SK-N-SH (cell line): ENCODE data around the gene CDC42EP3. TPM values are rescaled to one million over a fixed set of nuclear protein-coding genes. Genes with fewer than 3 reads are reported as not detected.

Experiments used
- CTCF ChIA-PET: fragments of 300-600, 350-600 bp; formaldehyde crosslinking; extraction: SDS; loops from one replicate; lab custom pipeline; 2021; lab: Yijun Ruan, JAX
- POLR2A ChIA-PET: fragments of 350-600 bp; sonication (Branson Sonifier 250); formaldehyde crosslinking; extraction: SDS; loops from one replicate; lab custom pipeline; 2020; ENCODE audit warnings: antibody characterized with exemption, inconsistent platforms; lab: Yijun Ruan, JAX
- DNase-seq: peaks from one replicate; pipeline ENCODE4 v3.0.0; 2012
- H2AFZ ChIP-seq: fragments of 200-600 bp; sonication (generic); 2 replicates; pipeline ENCODE4 v1.8.1; 2016; ENCODE audit warnings: antibody characterized with exemption, mild to moderate bottlenecking, low read depth
- H3F3A ChIP-seq: fragments of 200-600 bp; sonication (generic); replicated peaks from 2 replicates; pipeline ENCODE3; 2016; ENCODE audit warnings: antibody characterized with exemption, mild to moderate bottlenecking; ENCODE audit not compliant: insufficient read depth
- H3K27ac ChIP-seq, 2 experiments: fragments of 200-500 bp in 1 of 2; fragments of 200-600 bp in 1 of 2; sonication (Bioruptor generic) in 1 of 2; sonication (generic), shearing (Covaris generic) in 1 of 2; 2 replicates each; pipeline versions ENCODE4 v1.5.1 to v1.6.1; 2014 to 2016; ENCODE audit warnings: low read depth in 2 of 2, inconsistent platforms in 1 of 2, low read length in 1 of 2, mild to moderate bottlenecking in 1 of 2, mixed read lengths in 1 of 2
- H3K27me3 ChIP-seq: fragments of 200-600 bp; sonication (generic), shearing (Covaris generic); 2 replicates; pipeline ENCODE4 v1.6.1; 2016; ENCODE audit warnings: mixed run types; ENCODE audit not compliant: insufficient read depth
- H3K36me3 ChIP-seq, 2 experiments: fragments of 200-500 bp in 1 of 2; fragments of 200-600 bp in 1 of 2; sonication (Bioruptor generic) in 1 of 2; sonication (generic) in 1 of 2; replicated peaks in 1 of 2; 2 replicates each; pipeline versions ENCODE3 to v1.5.1; 2014 to 2016; ENCODE audit warnings: low read length in 1 of 2, mild to moderate bottlenecking in 1 of 2; ENCODE audit not compliant: insufficient read depth in 2 of 2, control insufficient read depth in 1 of 2
- H3K4me1 ChIP-seq, 2 experiments: fragments of 200-500 bp in 1 of 2; fragments of 200-600 bp in 1 of 2; sonication (Bioruptor generic) in 1 of 2; sonication (generic), shearing (Covaris generic) in 1 of 2; 2 replicates each; pipeline versions ENCODE4 v1.5.1 to v1.6.1; 2014 to 2016; ENCODE audit warnings: low read depth in 1 of 2, low read length in 1 of 2, mixed run types in 1 of 2; ENCODE audit not compliant: insufficient read depth in 2 of 2, control insufficient read depth in 1 of 2
- H3K4me2 ChIP-seq: fragments of 200-600 bp; sonication (generic), shearing (Covaris generic); 2 replicates; pipeline ENCODE4 v1.6.1; 2017; ENCODE audit warnings: mixed run types
- H3K4me3 ChIP-seq, 2 experiments: fragments of 200-500 bp in 1 of 2; fragments of 200-600 bp in 1 of 2; sonication (Bioruptor generic) in 1 of 2; sonication (generic), shearing (Covaris generic) in 1 of 2; 2 replicates each; pipeline versions ENCODE4 v1.5.1 to v1.8.1; 2014 to 2016; ENCODE audit warnings: low read depth in 2 of 2, inconsistent platforms in 1 of 2, low read length in 1 of 2, mild to moderate bottlenecking in 1 of 2, mixed read lengths in 1 of 2, moderate library complexity in 1 of 2
- H3K79me2 ChIP-seq: fragments of 200-600 bp; sonication (generic); 2 replicates; pipeline ENCODE4 v1.8.1; 2017; ENCODE audit warnings: mild to moderate bottlenecking; ENCODE audit not compliant: insufficient read depth
- H3K9ac ChIP-seq: fragments of 200-600 bp; sonication (generic); 2 replicates; pipeline ENCODE4 v1.6.1; 2017; ENCODE audit warnings: mixed run types
- H3K9me2 ChIP-seq: fragments of 200-600 bp; sonication (generic); 2 replicates; pipeline ENCODE4 v1.6.1; 2017; ENCODE audit warnings: mixed run types
- H3K9me3 ChIP-seq: fragments of 200-600 bp; sonication (generic); 2 replicates; pipeline ENCODE4 v1.6.1; 2017; ENCODE audit warnings: mixed run types, mild to moderate bottlenecking, moderate library complexity
- H4K20me1 ChIP-seq: fragments of 200-600 bp; sonication (generic); 2 replicates; pipeline ENCODE4 v1.6.1; 2017; ENCODE audit warnings: mild to moderate bottlenecking, mixed run types; ENCODE audit not compliant: insufficient read depth
- CTCF ChIP-seq: fragments of 200-600 bp; sonication (generic); IDR thresholded peaks from 2 replicates; pipeline ENCODE4 v1.6.1; 2017; ENCODE audit warnings: antibody characterized with exemption, mild to moderate bottlenecking, moderate library complexity
- EP300 ChIP-seq, 2 experiments: IDR thresholded peaks; 2 replicates each; pipeline versions ENCODE4 v1.4.0 to v1.6.1; 2012; ENCODE audit warnings: borderline replicate concordance in 1 of 2, low read depth in 1 of 2, low read length in 1 of 2
- EZH2phosphoT487 ChIP-seq: fragments of 200-600 bp; sonication (generic); IDR thresholded peaks from 2 replicates; pipeline ENCODE4 v1.6.1; 2017; ENCODE audit warnings: low read depth, mixed run types, mild to moderate bottlenecking, antibody characterized with exemption, moderate library complexity, borderline replicate concordance
- FOXJ3 ChIP-seq: sonication (generic); formaldehyde crosslinking; IDR thresholded peaks from 2 replicates; pipeline ENCODE4 v1.5.1; 2020; ENCODE audit warnings: mild to moderate bottlenecking, missing genetic modification reagents
- FOXM1 ChIP-seq: IDR thresholded peaks from 2 replicates; pipeline ENCODE4 v1.4.0; 2012; ENCODE audit warnings: low read depth, mild to moderate bottlenecking
- GABPA ChIP-seq: IDR thresholded peaks from 2 replicates; pipeline ENCODE4 v1.4.0; 2012; ENCODE audit warnings: low read depth, mild to moderate bottlenecking
- JUND ChIP-seq: IDR thresholded peaks from 2 replicates; pipeline ENCODE4 v1.4.0; 2012
- MAX ChIP-seq: IDR thresholded peaks from 2 replicates; pipeline ENCODE4 v1.4.0; 2012; ENCODE audit warnings: low read depth
- MEF2A ChIP-seq: IDR thresholded peaks from 2 replicates; pipeline ENCODE4 v1.4.0; 2012; ENCODE audit warnings: low read depth, borderline replicate concordance
- MXI1 ChIP-seq: IDR thresholded peaks from 2 replicates; pipeline ENCODE4 v1.6.1; 2012; ENCODE audit warnings: mild to moderate bottlenecking, low read depth, low read length, improper control_type of control experiment
- NRF1 ChIP-seq: IDR thresholded peaks from 2 replicates; pipeline ENCODE4 v1.6.1; 2012; ENCODE audit warnings: low read depth, mild to moderate bottlenecking, low read length
- PBX3 ChIP-seq: IDR thresholded peaks from 2 replicates; pipeline ENCODE4; 2012
- POLR2AphosphoS5 ChIP-seq: IDR thresholded peaks from 2 replicates; pipeline ENCODE4 v1.6.1; 2012; ENCODE audit warnings: low read depth, low read length
- RAD21 ChIP-seq: IDR thresholded peaks from 2 replicates; pipeline ENCODE4 v1.6.1; 2012; ENCODE audit warnings: mild to moderate bottlenecking, low read length
- REST ChIP-seq: IDR thresholded peaks from 2 replicates; pipeline ENCODE4 v1.6.1; 2012; ENCODE audit warnings: mild to moderate bottlenecking, low read depth, low read length, moderate library complexity
- RFX5 ChIP-seq: IDR thresholded peaks from 2 replicates; pipeline ENCODE4 v1.6.1; 2012; ENCODE audit warnings: mild to moderate bottlenecking, improper control_type of control experiment, low read length
- RXRA ChIP-seq: IDR thresholded peaks from 2 replicates; pipeline ENCODE4 v1.4.0; 2012; ENCODE audit warnings: low read depth, mild to moderate bottlenecking, borderline replicate concordance
- SIN3A ChIP-seq: IDR thresholded peaks from 2 replicates; pipeline ENCODE4 v1.6.1; 2012; ENCODE audit warnings: low read depth, mild to moderate bottlenecking, low read length, moderate library complexity, borderline replicate concordance
- SMC3 ChIP-seq: IDR thresholded peaks from 2 replicates; pipeline ENCODE4 v1.6.1; 2012; ENCODE audit warnings: low read depth, low read length, improper control_type of control experiment
- TAF1 ChIP-seq: IDR thresholded peaks from 2 replicates; pipeline ENCODE4 v1.6.1; 2012; ENCODE audit warnings: low read depth, mild to moderate bottlenecking, low read length, moderate library complexity, borderline replicate concordance
- USF1 ChIP-seq: IDR thresholded peaks from 2 replicates; pipeline ENCODE4 v1.4.0; 2012; ENCODE audit warnings: low read depth, borderline replicate concordance
- USF2 ChIP-seq: fragments of 150-350 bp; IDR thresholded peaks from 2 replicates; pipeline ENCODE4 v1.6.1; 2017; ENCODE audit warnings: antibody characterized with exemption, low read length, low read depth, borderline replicate concordance
- WGBS: methylation state at CpG from one replicate; pipeline ENCODE4 v1.1.6; 2017; ENCODE audit warnings: low lambda C conversion rate; 5-methylcytosine and 5-hydroxymethylcytosine counted together
- polyA plus RNA-seq, 3 experiments: library from polyadenylated mRNA; depleted of rRNA; stranded (reverse); fragments of >200 nt; gene quantifications; 2 replicates each; pipeline ENCODE4 v1.2.3, GENCODE V29; 2012

CDC42EP3 gene
- polyA plus RNA-seq, 1 of the 3 experiments (the other 2 are of a cell fraction): 87.5 TPM

GRCh38 chr2:37614061-37614738 is 57.2 kb downstream of the CDC42EP3 start:
- Histone ChIP-seq H3K79me2 (no peaks in the 10 kb centered on the region), H3K27me3 (no peaks in the 10 kb centered on the region), H4K20me1 (no peaks in the 10 kb centered on the region), H2AFZ (no peak overlapping the region), H3K4me1 (peaks cover 9 to 22% of the 10 kb centered on the region in 2 experiments), H3K4me3 (no peak overlapping the region), H3K27ac (peak overlapping the region in 1 of 2 experiments; percentile 81; a peak in 2 of 4 replicates), H3K9me2 (no peaks in the 10 kb centered on the region), H3K9ac (peak overlapping the region; percentile 37), H3K4me2 (peak overlapping the region; percentile 50; the same call in 1 of the 2 replicates), H3K36me3 (no peaks in the 10 kb centered on the region), H3K9me3 (no peaks in the 10 kb centered on the region), H3F3A (peaks cover 15% of the 10 kb centered on the region)
- no peak for DNase-seq
- CTCF ChIA-PET: interaction anchor here (1.9 kb wide), 1 partner anchor 199 kb away, joined by 8 read pairs; no protein-coding TSS in a partner anchor
- POLR2A ChIA-PET: no interaction called here
- WGBS: 74% methylated on average over 7 of the region's 7 CpGs
- no peak for TF ChIP-seq NRF1
- TF ChIP-seq FOXJ3 (CRISPR knock-in tag): no peak
- peak in 1 of 2 experiments; percentile 73; a peak in 1 of 4 replicates for TF ChIP-seq EP300 (IDR thresholded peaks at IDR 0.05; ENCODE audit: borderline replicate concordance in 1 of 2, low read depth in 1 of 2, low read length in 1 of 2)
- no peak for TF ChIP-seq GABPA
- TF ChIP-seq MAX: peak; percentile 86
- TF ChIP-seq TAF1: no peak
- peak; percentile 64; the same call in 1 of the 2 replicates for TF ChIP-seq POLR2AphosphoS5
- TF ChIP-seq EZH2phosphoT487: no peak
- TF ChIP-seq RAD21: no peak; the same call in 1 of the 2 replicates
- no peak for TF ChIP-seq CTCF
- no peak for TF ChIP-seq USF2
- no peak for TF ChIP-seq MEF2A
- TF ChIP-seq SMC3: no peak
- TF ChIP-seq RXRA: no peak
- TF ChIP-seq JUND: peak; percentile 92
- TF ChIP-seq MXI1: peak; percentile 33; the same call in 1 of the 2 replicates
- peak; percentile 20; the same call in 1 of the 2 replicates for TF ChIP-seq REST
- TF ChIP-seq RFX5: no peak
- peak; percentile 89 for TF ChIP-seq PBX3
- TF ChIP-seq FOXM1: no peak
- no peak for TF ChIP-seq USF1
- TF ChIP-seq SIN3A: peak; percentile 64; the same call in 1 of the 2 replicates
